GM19238 (cell line): ENCODE data around the gene TMEM86A.

Experiments used
- DNase-seq: peaks from one replicate; pipeline ENCODE4 v3.0.0; 2011; ENCODE audit warnings: low spot score; ENCODE audit not compliant: insufficient read length

The TMEM86A gene

DNA sequence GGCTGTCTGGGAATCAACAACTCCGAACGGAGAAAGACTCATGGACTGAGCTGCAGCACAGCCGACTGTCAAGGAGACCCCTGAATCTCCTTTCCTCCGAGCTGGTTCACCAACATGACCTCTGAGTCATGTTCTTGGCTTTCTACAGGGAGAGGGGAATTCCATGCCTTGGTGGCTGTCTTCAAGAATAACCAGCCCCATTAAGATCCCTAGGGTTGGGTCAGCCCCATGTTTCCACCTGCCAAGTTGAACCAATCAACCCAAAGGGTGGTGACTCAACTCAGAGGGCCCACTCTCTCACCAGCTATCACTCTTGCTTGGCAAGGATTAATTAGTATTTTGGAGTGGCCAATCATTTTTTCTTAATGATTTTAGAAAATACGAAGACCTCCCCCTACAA is 55.7 kb downstream of the TMEM86A start:
- no peak for DNase-seq
